Measurements from ENCODE around the gene SLC1A2. TPM values are rescaled to one million over a fixed set of nuclear protein-coding genes. Genes with fewer than 3 reads are reported as not detected.

Gene SLC1A2
- total and polyA plus RNA-seq, 2 of the 4 experiments (the other 2 are of a cell fraction), result 0.15 to 0.54 TPM

- Histone ChIP-seq H4K91ac (ENCODE audit: insufficient read depth, low read depth, low read length) (peak overlapping the region; percentile 37; the same call in 1 of the 2 replicates), H3K27me3 (ENCODE audit: control insufficient read depth, insufficient read depth, low read length) (no peaks in the 10 kb centered on the region), H2AK5ac (ENCODE audit: low read depth, low read length) (0 out of 2 replicates have a peak overlapping the region, but pooled peaks have one; percentile 18), H2BK120ac (ENCODE audit: low read depth, low read length) (peak overlapping the region; percentile 66), H3K4me3 (ENCODE audit: insufficient read depth, low read depth, low read length) (no peak overlapping the region), H4K20me1 (ENCODE audit: insufficient read depth, low read length) (no peaks in the 10 kb centered on the region), H3K9me1 (ENCODE audit: insufficient read depth, low read length) (peaks cover 6% of the 10 kb centered on the region; the same call in 1 of the 2 replicates), H2BK20ac (ENCODE audit: low read depth, low read length) (peak overlapping the region; percentile 13; the same call in 1 of the 2 replicates), H4K8ac (ENCODE audit: low read depth in 2 of 2, low read length in 2 of 2) (peak overlapping the region in 1 of 2 experiments; percentile 37; a peak in 2 of 4 replicates), H3K9ac (ENCODE audit: low read depth, low read length) (no peak overlapping the region), H3K23ac (ENCODE audit: low read depth, low read length) (peak overlapping the region; percentile 41; the same call in 1 of the 2 replicates), H4K5ac (ENCODE audit: low read depth, low read length) (no peak overlapping the region), H3K56ac (ENCODE audit: extremely low read depth, insufficient read depth, low read length) (0 out of 2 replicates have a peak overlapping the region, but pooled peaks have one; percentile 27), H2AFZ (replicated peaks; ENCODE audit: low read length, poor library complexity) (no peak overlapping the region), H3K4ac (ENCODE audit: low read depth, low read length) (peak overlapping the region; percentile 41; the same call in 1 of the 2 replicates), H3K79me1 (ENCODE audit: low read depth in 1 of 2, low read length in 2 of 2) (peaks cover 0 to 3% of the 10 kb centered on the region in 2 experiments; a peak in 2 of 4 replicates), H2AK9ac (replicated peaks; ENCODE audit: low read depth, low read length, poor library complexity) (no peak overlapping the region), H3K4me2 (ENCODE audit: low read depth, low read length) (peak overlapping the region; percentile 65; the same call in 1 of the 2 replicates), H3K18ac (ENCODE audit: low read depth, low read length) (peak overlapping the region; percentile 68; the same call in 1 of the 2 replicates), H3K27ac (ENCODE audit: insufficient read depth, low read length) (no peak overlapping the region), H3K36me3 (ENCODE audit: control insufficient read depth, insufficient read depth, low read length) (no peaks in the 10 kb centered on the region), H3K14ac (replicated peaks; ENCODE audit: low read depth, low read length) (peak overlapping the region; percentile 34; the same call in 1 of the 2 replicates), H2BK5ac (ENCODE audit: low read depth, low read length, poor library complexity, severe bottlenecking) (peak overlapping the region; percentile 59), H3K9me3 (ENCODE audit: control insufficient read depth, insufficient read depth, low read length) (no peaks in the 10 kb centered on the region), H3K4me1 (ENCODE audit: control insufficient read depth, insufficient read depth, low read length) (peaks cover 6% of the 10 kb centered on the region), H2BK15ac (ENCODE audit: low read depth, low read length) (no peak overlapping the region)
- intact Hi-C loops (cut with micrococcal nuclease) (no loop called here), in situ Hi-C loops (cut with MboI; ENCODE audit: low sequenced_read_pairs) (no loop called here), dilution Hi-C loops (cut with HindIII; ENCODE audit: low sequenced_read_pairs, unreplicated experiment) (no loop called here)
- peak; percentile 82 for ATAC-seq (ENCODE audit: low read depth)
- ChIA-PET POLR2A (ENCODE audit: unreplicated experiment) (no interaction called here), CTCF (no interaction called here)
- TF ChIP-seq CEBPB (IDR thresholded peaks at IDR 0.05; ENCODE audit: low read depth, low read length) (no peak), RAD21 (IDR thresholded peaks at IDR 0.05; ENCODE audit: low read length) (peak; percentile 5; the same call in 1 of the 2 replicates), FOS (IDR thresholded peaks at IDR 0.05; ENCODE audit: low read depth, low read length) (peak; percentile 78), RCOR1 (IDR thresholded peaks at IDR 0.05; ENCODE audit: insufficient replicate concordance, low read length) (no peak), MAZ (IDR thresholded peaks at IDR 0.05; ENCODE audit: borderline replicate concordance, low read depth, low read length) (no peak), CHD1 (IDR thresholded peaks at IDR 0.05; ENCODE audit: low read depth, low read length) (no peak), CTCF (conservative IDR thresholded peaks at IDR 0.05; ENCODE audit: low read depth, low read length) (no peak)
- BruUV-seq (replicated peaks), result no TSS peak
- no CpG with 5 or more reads among the region's 2 CpGs for WGBS, 2 experiments (ENCODE audit: extremely low coverage in 2 of 2, insufficient read length in 1 of 2)
- peak; percentile 91 for DNase-seq
Observed at GRCh38 chr11:35267504-35267903, 151.9 kb downstream of the SLC1A2 start.

Data from IMR-90 (cell line).